Measurements from ENCODE around the gene OSBPL10. TPM values are rescaled to one million over a fixed set of nuclear protein-coding genes. Genes with fewer than 3 reads are reported as not detected.

OSBPL10 gene
- total RNA-seq, 1 donor from 2014 or later: 18.8 TPM

- H3K4me1 ChIP-seq: no peaks in the 10 kb centered on the region
- H3K27me3 ChIP-seq (ENCODE audit: low read depth): no peaks in the 10 kb centered on the region
- DNase-seq (no peak), ATAC-seq (no peak)
- H3K4me3 ChIP-seq: no peak overlapping the region
- intact Hi-C loops (cut with DNase I): no loop called here
- H3K27ac ChIP-seq: no peak overlapping the region
- TF ChIP-seq, protein P1, sequence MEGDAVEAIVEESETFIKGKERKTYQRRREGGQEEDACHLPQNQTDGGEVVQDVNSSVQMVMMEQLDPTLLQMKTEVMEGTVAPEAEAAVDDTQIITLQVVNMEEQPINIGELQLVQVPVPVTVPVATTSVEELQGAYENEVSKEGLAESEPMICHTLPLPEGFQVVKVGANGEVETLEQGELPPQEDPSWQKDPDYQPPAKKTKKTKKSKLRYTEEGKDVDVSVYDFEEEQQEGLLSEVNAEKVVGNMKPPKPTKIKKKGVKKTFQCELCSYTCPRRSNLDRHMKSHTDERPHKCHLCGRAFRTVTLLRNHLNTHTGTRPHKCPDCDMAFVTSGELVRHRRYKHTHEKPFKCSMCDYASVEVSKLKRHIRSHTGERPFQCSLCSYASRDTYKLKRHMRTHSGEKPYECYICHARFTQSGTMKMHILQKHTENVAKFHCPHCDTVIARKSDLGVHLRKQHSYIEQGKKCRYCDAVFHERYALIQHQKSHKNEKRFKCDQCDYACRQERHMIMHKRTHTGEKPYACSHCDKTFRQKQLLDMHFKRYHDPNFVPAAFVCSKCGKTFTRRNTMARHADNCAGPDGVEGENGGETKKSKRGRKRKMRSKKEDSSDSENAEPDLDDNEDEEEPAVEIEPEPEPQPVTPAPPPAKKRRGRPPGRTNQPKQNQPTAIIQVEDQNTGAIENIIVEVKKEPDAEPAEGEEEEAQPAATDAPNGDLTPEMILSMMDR (IDR thresholded peaks at IDR 0.05): no peak
- H3K9me3 ChIP-seq: no peaks in the 10 kb centered on the region
- no peaks in the 10 kb centered on the region for H3K36me3 ChIP-seq
These were observed 228.6 kb downstream of the OSBPL10 start for GRCh38 chr3:31752305-31753049.

DNA sequence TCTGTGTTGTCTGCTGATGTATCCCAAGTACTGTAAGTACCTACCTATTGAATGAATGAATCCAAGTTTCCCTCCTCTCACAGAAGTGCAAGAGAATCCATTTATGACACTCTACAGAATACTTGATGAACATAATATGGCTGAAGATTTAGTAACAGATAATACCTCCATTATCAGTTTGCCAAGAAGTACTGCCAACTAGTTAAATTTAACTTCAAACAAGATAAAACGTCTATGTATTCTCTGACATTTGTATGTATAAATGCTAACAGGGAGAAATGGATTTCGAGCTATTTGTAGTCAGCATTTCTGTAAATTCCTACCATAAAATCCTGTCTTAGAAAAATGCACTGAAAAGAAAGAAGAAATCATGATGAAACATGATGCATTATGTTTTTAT, 230.7 kb downstream of the OSBPL10 start:
- TF ChIP-seq, protein P1 (IDR thresholded peaks at IDR 0.05): no peak

GRCh38 chr3:31748933-31749295, 232.1 kb downstream of the OSBPL10 start:
- Histone ChIP-seq H3K36me3 (no peaks in the 10 kb centered on the region), H3K9me3 (no peaks in the 10 kb centered on the region), H3K4me1 (no peaks in the 10 kb centered on the region), H3K4me3 (no peak overlapping the region), H3K27me3 (ENCODE audit: low read depth) (no peaks in the 10 kb centered on the region), H3K27ac (no peak overlapping the region)
- ATAC-seq (no peak), DNase-seq (no peak)
- TF ChIP-seq, protein P1 (IDR thresholded peaks at IDR 0.05): no peak
- intact Hi-C loops (cut with DNase I): no loop called here

More for the DNA sequence above, 230.7 kb downstream of the OSBPL10 start:
- Histone ChIP-seq H3K36me3 (no peaks in the 10 kb centered on the region), H3K27ac (no peak overlapping the region), H3K9me3 (no peaks in the 10 kb centered on the region), H3K4me1 (no peaks in the 10 kb centered on the region), H3K27me3 (ENCODE audit: low read depth) (no peaks in the 10 kb centered on the region), H3K4me3 (no peak overlapping the region)
- ATAC-seq (no peak), DNase-seq (no peak)
- intact Hi-C loops (cut with DNase I): no loop called here

DNA sequence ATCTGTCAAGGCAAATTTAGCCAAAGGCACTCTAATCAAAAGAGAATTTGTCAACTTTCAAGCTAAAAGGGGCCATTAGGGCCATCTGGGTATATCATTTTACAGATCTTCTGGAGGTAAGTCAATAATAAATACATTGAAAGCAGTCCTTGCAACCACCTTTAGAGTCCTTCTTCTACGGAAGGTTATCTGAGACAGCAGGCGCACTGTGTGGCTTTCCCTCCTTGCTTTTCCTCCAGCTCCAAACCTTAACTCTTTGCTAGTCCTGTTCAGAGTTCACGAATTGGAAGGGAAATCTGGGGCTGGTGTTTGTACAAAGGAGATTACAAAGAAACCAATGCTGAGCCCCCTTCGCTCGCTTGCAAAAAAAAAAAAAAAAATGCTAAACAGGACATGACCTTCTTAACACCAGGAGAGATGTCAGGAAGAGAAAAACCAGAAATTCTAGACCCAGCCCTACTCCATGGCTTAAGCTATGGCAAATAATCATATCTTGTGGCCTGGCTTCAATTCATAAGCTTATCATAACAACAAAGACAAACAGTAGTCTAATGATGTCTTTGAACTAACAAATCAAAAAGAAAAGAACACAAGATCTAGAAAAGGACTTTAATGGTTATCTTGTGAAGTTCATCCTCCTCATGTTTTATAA, 232.7 kb downstream of the OSBPL10 start:
- H3K36me3 ChIP-seq: no peaks in the 10 kb centered on the region
- no peaks in the 10 kb centered on the region for H3K9me3 ChIP-seq
- TF ChIP-seq, protein P1 (IDR thresholded peaks at IDR 0.05): no peak
- DNase-seq: no peak
- intact Hi-C loops (cut with DNase I): no loop called here
- no peak for ATAC-seq
- no peaks in the 10 kb centered on the region for H3K4me1 ChIP-seq
- H3K27ac ChIP-seq: no peak overlapping the region
- H3K27me3 ChIP-seq (ENCODE audit: low read depth): no peaks in the 10 kb centered on the region
- H3K4me3 ChIP-seq: no peak overlapping the region

DNA sequence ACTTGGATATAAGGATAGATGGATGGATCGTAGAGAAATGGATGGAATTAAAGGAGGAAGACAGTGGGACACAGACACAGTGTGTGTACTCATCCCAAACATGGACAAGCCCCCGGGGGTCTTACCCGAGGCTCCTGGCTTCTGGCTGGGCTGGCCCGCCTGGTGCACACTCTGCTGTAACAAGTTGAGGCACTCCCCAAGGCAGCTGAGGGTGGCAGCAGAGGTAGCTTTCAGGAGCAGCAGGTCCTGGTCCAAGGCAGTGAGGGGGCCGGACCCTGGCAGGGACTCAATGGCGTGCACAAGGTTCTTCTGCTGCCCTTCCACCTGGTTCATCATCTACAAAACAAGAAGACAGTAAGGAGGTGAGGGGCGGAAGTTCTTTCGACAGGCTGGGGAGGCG, 233.3 kb downstream of the OSBPL10 start:
- ATAC-seq (no peak), DNase-seq (no peak)
- no peaks in the 10 kb centered on the region for H3K27me3 ChIP-seq (ENCODE audit: low read depth)
- H3K27ac ChIP-seq: no peak overlapping the region
- no peaks in the 10 kb centered on the region for H3K9me3 ChIP-seq
- H3K4me1 ChIP-seq: no peaks in the 10 kb centered on the region
- intact Hi-C loops (cut with DNase I): no loop called here
- no peak overlapping the region for H3K4me3 ChIP-seq
- TF ChIP-seq, protein P1 (IDR thresholded peaks at IDR 0.05): no peak
- H3K36me3 ChIP-seq: no peaks in the 10 kb centered on the region

All from lower lobe of right lung (tissue), 2 donors.